SIG-M5 treated with dmso at 0.1 percent for 504 hours (cell line): ENCODE results near the gene SDK1.

Experiments used
- DNase-seq: peaks from one replicate; lab custom pipeline; 2025; ENCODE audit not compliant: unreplicated experiment; lab: John Stamatoyannopoulos, UW

Gene SDK1

DNA sequence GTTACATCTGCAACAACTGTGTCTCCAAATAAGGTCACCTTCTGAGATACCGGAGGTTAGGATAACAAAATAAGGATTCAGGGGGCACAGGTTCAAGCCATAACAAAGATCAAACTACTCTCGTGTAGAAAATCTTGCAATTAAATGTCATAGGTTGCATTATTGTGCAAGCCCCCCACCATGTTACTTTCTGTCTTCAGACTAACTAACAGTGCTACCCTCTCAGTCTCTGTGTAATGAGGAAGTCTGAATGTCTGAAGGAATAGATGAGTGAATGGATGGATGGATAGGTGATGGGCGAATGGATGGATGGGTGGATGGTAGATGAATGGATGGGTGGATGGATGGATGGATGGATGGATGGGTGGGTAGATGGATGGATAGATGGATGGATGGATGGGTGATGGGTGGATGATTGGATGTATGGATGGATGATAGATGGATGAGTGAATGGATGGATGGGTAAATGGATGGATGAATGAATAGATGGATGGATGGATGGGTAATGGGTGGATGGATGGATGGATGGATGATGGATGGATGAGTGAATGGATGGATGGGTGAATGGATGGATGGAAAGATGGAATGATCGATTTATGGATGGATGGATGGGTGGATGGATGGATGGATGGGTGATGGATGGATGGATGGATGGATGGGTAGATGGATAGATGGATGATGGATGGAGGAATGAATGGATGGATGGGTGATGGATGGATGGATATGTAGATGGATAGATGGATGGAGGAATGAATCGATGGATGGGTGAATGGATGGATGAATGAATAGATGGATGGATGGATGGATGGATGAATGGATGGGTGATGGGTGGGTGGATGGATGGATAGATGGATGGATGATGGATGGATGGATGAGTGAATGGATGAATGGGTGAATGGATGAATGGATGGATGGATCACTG, 823.8 kb downstream of the SDK1 start:
- DNase-seq: no peak

DNA sequence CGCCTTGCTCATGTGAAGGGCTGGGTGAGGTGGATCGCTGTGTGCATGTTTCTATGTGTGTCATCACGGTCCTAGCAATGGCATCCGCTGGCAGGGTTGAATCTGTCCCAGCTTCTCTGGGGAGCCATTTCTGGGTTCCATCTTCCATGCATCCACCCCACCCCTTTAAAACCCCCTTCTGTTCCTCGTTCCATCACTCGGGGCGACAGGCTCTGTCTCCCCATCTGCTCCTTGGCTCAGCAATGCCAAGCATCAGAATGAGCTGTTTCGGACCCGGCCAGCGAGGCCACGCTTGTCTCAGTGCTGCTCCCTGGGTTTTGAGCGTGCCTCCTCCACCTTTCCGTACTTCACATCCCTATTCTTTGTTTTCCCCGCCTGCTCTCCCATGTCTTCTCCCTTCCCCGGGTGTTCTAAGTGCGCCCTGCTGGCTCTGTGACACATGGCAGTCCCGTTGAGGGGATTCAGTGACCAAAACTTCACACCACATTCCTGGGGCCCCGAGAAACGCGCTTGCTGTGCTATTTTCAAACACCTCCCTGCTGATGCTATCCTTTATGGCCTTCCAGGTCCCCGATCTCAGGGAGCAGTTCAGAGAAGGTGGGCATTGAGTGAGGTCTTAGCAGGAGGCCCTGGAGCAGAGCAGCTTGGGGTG, 827.0 kb downstream of the SDK1 start:
- DNase-seq: no peak

DNA sequence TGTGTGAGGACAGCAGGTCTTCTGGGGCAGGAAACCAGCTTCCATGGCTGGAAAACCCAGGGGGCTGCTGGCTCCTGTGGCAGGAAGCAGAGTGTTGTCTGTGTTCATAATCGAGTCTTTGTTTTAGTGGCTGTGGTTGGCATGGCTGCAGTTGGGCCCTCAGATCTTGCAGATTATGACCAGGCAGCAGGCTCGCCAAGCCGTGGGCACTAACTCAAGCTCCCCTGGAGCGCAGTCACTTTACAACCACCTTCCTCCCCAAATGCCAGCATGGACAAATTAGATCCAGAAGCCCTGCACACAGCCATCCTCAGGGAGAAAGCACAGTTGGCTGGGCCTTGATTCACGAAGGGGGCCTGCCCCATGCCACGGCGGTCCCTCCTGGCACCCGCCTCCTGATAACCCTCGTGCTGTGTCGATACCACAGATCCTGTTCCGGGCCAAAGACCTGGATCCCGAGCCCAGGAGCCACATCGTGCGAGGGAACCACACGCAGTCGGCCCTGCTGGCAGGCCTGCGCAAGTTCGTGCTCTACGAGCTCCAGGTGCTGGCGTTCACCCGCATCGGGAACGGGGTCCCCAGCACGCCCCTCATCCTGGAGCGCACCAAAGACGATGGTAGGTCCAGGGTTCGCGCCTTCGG, 828.5 kb downstream of the SDK1 start:
- no peak for DNase-seq

DNA sequence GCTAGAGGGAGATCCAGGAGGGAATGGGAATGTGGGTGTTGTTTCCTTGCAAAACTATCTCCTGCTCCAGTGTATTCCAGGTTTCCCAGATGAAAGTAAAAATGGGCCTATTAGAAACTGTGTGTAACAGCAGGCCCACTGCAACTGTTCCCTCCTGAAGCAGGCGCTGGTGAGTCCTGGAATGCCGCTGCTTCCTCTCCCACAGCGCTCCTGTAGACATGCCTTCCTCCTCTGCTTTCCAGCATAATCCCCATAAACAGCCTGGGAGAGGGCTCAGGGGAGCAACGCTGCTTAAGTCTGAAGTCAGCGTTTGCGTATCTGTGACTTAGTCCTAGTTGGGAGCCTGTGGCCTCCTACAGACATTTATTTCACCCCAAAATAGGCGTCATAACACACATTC, 830.0 kb downstream of the SDK1 start:
- DNase-seq: no peak

DNA sequence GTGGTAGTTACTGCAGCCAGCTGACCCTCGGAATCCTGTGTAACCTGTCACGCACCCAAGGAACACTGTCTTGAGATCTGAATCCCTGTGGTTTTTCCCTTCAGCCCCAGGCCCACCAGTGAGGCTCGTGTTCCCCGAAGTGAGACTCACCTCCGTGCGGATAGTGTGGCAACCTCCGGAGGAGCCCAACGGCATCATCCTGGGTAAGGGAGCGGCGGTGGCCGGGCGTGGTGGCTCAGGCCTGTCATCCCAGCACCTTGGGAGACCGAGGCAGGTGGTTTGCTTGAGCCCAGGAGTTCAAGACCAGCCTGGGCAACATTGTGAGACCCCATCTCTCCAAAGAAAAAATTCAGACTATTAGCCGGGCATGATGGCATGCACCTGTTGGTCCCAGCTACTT, 831.2 kb downstream of the SDK1 start:
- DNase-seq: no peak

DNA sequence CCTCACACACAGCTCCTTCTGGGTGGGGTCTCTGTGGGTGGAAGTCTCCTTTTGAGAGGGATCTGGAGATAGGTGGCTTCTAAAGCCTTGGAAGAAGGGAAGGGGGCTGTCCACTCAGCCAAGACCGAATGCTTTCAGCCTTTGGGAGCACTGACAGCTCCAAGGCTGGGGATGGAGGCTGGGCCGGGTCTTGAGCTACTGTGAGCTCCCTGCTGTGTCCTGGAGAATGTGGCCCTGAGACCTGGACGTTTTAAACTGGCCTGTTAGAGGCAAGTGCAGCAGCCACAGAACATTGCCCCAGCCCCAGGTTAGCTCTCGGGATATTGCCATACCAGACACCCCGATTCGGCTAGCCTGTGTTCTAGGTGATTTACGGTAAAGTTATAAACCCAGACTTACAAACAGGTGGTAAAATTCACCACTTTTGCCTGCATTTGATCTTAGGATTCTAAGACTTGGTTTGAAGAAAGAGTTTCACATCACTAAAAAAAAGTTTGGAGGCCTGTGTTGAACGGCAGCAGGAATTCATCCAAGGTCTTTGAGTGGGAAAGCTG, 832.5 kb downstream of the SDK1 start:
- DNase-seq: no peak

DNA sequence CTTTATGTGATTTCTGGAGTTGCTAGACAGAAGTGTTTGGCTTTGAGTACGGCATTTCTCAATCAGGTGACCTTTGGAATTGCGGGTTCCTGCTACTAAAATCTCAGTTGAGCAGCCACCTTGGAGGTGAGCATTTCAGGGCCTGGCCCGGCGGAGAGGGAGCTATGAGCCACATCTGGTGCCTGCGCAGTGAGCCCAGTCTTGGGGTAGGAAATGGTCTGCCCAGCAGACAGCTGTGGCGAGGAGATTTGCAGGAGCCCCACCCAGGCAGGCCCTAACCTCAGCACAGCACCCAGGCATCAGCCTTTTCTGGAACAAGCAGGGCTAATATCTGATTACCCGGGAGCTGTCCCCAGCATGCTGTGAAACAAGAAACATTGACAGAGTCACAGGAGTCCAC, 833.2 kb downstream of the SDK1 start:
- DNase-seq: no peak

DNA sequence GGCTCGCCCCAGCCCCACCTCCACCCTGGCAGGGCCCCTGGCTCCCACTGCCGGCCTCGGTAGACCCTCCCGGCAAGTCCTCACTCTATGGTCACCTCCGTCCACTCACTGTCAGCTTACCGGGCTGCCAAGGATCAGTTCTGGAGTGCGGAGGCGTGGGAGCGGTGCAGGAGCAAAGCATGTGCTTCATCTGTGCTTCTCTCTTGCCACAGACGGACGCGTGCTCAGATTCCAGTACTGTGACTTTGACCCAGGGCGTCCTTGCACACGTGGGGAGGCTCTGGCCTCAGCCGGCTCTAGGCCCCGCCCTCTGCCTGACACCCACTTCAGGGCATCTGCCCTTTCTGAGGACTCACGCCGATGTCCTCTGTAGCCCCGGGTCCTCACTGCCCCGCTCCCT, 833.6 kb downstream of the SDK1 start:
- DNase-seq: no peak

DNA sequence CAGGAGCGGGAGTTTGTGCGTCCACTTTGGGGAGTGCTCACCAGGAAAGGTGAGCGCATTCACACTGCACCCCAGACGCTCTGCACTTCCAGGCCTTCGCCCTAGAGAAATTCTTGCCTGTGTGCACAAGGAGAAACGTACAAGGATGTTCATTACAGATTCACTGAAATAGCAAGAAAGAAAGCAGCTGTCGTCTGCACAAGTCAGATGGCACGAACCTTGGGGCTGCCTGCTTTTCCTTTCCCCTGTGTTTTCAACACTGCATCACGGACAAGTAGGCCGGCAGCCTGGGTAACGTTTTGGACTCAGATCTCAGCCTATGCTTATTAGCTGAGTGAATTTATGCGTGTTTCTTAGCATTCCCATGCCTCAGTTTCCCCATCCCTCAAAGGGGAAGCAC, 834.2 kb downstream of the SDK1 start:
- DNase-seq: no peak

DNA sequence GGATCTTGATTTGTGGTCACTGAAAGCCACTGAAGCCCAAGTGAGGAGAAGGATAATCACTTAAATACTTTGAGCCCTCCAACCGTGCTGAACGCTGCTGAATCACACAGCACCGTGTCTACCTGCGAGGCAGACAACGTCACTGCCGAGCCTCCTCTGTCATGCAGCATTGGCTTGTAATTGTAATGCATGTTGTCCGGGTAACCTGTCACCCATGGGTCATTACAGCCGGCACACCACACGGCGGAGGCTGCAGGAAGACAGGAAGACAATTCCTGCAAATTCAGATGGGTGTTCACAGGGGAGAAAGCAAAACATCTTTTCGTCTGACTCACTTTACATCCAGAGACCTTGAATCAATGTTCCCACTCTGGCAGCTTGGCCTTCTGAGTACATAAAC, 835.0 kb downstream of the SDK1 start:
- no peak for DNase-seq

DNA sequence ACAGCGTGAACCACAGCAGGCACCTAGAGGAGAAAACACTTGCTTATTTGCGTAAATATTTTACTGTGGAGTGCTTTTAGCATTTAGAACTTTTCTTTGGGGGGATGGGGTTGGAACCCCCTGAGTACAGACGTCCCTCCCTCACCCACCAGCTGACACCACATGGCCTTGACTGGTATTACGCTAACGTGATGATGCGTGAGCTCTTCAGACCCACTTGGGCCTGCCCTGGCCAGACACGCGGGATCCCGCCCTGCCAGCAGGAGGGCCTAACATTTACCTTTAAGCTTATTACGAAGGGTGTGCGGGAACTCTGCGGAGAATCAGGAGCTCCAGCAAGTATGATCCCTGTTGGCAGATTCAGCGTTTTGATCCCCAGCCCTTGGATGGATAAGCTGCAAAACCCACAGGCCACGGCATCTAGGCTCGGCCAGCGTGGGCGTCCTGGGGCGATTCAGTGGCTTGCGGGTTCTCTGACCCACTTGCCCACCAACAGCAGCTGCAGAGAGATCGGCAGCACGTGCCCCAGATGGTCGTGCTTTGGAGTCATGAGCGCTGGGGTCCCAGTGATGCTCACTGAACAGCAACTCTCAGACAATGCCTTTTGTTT, 835.6 kb downstream of the SDK1 start:
- no peak for DNase-seq

DNA sequence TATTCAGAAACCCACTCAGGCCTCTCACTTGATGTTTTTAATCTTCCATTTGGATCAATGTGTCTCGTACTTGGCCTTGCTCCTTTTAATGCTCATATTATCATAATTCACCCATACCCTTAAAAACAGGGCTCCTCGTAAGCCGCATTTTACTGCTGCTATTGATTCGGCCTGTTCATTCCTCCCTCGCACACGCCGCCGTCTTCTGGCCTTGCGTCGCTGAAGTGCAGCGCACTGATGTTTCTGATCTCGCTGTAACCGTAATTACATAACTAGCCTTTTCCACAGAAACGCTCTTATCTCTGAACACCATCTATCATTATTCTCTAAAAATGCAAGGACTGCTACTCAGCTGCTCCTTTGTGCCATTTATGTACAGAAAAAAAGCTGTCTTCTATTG, 836.5 kb downstream of the SDK1 start:
- no peak for DNase-seq

DNA sequence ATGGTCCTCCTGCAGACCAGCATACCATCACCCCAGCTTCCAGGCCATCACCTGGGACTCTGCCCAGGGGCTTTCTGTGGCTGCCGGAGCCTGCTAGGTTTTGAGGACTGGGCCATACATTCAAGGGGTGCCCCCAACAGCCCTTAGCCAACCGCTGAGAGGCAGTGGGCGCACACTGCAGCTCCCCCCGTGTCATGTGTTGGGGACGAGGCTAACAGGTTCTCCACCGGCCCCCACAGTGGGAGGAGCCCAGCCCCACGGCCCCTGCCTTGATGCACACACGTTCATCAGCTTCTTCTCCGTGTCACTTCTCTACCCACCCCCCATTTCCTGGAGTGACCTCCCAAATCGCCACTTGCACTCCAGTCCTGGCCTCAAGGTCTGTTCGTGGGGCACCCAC, 837.8 kb downstream of the SDK1 start:
- no peak for DNase-seq

DNA sequence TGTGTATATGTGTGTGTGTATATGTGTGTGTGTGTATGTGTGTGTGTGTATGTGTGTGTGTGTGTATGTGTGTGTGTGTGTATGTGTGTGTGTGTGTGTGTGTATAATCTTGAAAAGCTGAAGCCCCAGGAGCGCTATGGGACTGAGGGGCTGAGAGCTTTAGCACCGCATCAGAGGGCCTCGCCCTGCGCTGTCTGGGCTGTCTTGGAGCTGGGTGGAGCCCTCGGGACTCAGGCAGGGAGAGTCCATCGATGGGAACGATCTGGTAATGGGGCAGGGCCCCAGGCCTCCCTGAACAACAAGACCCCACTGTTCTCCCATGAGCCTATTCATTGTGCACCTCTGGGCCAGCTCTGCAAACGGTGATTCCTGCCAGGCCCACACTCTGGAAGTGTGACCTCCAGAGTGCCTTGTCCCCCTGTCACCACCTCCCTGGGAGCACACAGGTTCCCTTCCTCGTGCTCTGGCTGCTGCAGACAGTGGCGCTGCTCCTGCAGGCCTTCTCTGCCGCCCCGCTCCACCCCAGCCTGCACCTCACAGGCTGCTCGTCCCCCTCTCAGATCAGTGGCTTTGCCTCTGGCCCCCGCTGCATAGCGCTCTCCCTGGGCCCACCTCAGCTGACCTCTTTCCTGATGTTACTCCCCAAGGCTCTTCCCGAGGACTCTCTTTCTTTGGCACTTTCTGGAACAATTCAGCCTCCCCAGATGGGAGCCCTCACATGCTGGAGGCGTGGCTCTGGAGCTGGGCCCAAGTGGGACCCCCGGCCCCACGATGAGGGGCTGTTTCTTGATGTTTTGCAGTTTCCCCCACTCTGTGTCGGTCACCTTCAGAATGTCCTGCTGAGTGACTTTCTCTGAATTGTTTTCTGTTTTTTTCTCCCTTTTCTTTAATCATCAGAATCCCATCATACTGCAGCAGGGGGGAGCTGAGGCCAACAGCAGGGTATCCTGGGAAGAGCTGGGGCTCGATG, 838.9 kb downstream of the SDK1 start:
- DNase-seq: no peak

DNA sequence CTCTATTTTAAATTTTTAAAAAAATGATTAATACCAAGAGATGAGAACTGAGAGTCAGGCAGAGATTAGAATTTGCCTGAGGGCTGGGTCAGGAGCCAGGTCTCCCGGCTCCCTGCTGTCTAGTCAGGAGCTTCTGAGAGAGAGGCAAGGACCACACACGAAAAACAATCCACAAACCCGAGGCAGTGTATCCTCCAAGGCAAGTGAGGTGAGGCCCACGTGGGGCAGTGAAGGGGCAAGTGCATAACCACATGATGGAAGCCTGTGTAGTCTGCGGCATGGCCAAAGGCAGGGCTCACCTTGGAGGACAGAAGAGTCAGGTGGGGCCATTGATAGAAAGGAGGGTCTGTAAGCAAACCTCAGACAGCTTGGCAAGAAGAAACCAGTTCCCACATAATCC, 839.9 kb downstream of the SDK1 start:
- no peak for DNase-seq

DNA sequence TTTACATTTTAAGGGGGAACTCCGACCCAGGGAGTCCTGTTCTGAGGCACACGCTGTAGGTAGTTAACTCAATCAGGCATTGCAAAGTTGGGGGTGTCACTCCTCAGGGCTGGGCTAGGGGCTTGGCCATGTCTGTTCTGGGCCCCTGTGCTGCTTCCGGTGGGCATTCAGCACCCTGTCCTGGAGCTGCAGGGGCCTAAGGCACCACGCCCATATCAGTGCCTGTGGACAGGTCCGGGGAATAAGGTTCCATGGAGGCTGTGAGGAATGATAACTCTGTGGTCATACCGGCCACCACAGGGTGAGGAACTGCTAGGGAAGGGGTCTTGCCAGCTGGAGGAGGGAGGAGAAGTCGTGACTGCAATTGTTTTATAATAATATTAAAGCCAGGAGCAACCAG, 842.0 kb downstream of the SDK1 start:
- DNase-seq: no peak

DNA sequence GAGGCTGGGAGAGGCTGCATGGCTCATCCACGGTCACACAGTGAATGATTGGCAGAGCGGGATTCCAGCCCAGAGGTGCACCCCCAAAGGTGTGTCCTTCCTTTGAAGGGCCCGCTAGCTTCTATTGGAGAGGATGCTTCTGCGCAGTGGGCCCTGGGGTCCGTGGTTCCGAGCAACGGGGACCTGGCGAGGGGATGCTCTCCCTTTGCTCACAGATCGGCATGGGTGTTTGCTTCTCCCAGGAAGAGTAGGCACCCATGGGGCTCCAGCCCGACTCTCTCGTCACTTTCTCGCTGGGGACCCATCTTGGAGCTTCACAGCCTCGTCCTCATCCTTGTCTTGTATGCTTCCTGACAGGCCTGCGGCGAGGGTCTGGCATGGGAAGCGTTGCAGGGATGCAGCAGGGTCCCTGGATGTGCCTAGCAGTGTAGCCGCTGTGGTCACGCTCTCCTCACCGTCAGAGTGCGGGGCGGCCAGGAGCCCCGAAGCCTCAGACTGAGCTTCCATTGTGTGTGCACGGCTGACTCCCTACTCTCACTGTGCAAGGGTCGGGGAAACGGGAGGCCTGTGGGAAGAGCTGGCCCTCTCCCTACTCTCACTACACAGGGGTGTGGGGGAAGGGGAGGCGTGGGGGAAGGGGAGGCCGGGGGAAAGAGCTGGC, 842.6 kb downstream of the SDK1 start:
- DNase-seq: no peak

DNA sequence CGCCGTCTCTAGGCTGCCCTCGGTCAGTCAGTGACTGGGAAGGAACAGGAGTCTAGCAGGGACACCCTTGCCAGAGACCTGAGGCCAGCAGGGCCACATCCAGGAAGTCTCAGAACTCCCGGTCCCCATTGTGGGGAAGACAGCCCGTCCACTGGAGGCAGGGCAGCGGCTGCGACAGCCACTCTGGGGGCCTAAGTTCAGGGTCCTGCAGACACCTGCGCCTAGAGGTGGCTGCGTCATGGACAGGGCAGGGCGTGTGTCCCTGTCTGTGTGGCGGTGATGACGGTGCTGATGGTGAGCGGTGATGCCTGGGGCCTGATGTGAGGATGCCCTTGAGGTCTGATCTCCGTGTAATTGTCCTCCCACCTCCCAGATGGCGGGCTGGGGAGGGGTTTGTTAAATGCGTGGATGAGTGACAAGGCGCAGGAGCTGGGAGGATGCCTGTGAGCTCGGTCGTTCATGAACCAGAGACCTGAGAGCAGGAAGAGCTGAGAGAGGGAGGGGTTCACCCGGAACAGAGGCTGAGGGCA, 843.2 kb downstream of the SDK1 start:
- DNase-seq: no peak

DNA sequence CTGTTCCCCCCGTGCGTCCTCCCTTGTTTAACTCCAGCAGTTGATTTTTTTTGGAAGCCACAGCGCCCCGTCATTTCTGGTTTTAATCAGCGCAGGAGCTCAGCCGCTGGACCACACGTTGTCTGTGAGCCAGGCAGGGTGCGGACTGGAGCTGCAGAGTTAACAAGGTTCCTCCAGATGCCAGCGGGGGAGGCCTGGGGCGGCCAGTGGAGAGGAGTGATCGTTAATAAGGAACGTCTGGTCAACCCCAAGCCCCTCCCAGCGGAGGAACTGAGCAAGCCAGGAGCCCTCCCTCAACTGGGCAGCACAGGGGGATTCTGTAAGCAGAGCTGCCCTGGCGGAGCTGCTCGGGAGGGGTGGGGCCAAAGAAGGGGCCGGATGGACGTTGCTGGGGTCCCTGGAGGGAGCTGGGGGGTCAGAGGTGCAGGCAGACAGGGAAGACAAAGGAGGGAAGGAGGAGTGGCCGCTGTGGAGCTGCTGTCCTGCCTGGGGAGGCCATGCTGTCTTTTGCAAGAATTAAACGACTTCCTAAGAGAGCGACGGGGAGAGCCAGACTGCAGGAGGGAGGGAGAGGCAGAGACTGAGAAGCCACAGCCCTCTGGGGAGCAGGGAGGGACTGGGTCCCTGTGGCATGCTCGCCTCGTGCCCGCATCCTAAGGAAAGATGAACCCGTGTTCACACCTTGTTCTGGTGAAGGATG, 843.9 kb downstream of the SDK1 start:
- DNase-seq: no peak
